Activated T-cell treated with anti-CD3 and anti-CD28 coated beads, Interleukin-2, amount 50 U/mL, for 4 hours (primary cell): ENCODE results near the gene PATJ. TPM values are rescaled to one million over a fixed set of nuclear protein-coding genes. Genes with fewer than 3 reads are reported as not detected.
A peak's percentile ranks its signal among the peaks of the same experiment; 100 is the strongest.

ENCODE experiments used
- ATAC-seq, 2 donors: fragments of 200-7000 bp; cut with Tn5 transposase; one replicate each; pipeline ENCODE4 v1.10.0; 2021
- DNase-seq: peaks from one replicate; pipeline ENCODE4 v3.0.0-alpha.2; 2020
- H3K27me3 Mint-ChIP-seq: one replicate; pipeline ENCODE4 v1.8.0; 2021; ENCODE audit warnings: low read depth, mixed read lengths
- H3K36me3 Mint-ChIP-seq: one replicate; pipeline ENCODE4 v1.8.0; 2022; ENCODE audit warnings: mixed read lengths; ENCODE audit not compliant: insufficient read depth
- H3K4me1 Mint-ChIP-seq: one replicate; pipeline ENCODE4 v1.8.0; 2021; ENCODE audit warnings: low read depth, mixed read lengths
- H3K4me3 Mint-ChIP-seq: one replicate; pipeline ENCODE4 v1.8.0; 2021; ENCODE audit warnings: mild to moderate bottlenecking, moderate library complexity, mixed read lengths
- H3K9me3 Mint-ChIP-seq: one replicate; pipeline ENCODE4 v1.8.0; 2021; ENCODE audit warnings: mixed read lengths
- total RNA-seq, 3 donors: library from RNA; stranded (reverse); gene quantifications; one replicate each; pipeline ENCODE4 v1.2.1, GENCODE V29; 2021

The PATJ gene
- total RNA-seq, 3 donors from 2014 or later = 3.4 to 4.1 (median 3.9) TPM

- Mint-ChIP-seq H3K4me3 (peak overlapping the region; percentile 92), H3K9me3 (no peaks in the 10 kb centered on the region), H3K36me3 (no peaks in the 10 kb centered on the region), H3K4me1 (peaks cover 21% of the 10 kb centered on the region), H3K27me3 (no peaks in the 10 kb centered on the region)
- DNase-seq (no peak), ATAC-seq (no peak)
Measured at GRCh38 chr1:61740751-61741700, 1.3 kb upstream of the PATJ start.

GRCh38 chr1:61742620-61743430 lies 545 bp downstream of the PATJ start:
- peaks cover 27% of the 10 kb centered on the region for H3K4me1 Mint-ChIP-seq
- no peaks in the 10 kb centered on the region for H3K36me3 Mint-ChIP-seq
- no peaks in the 10 kb centered on the region for H3K9me3 Mint-ChIP-seq
- DNase-seq = no peak
- H3K4me3 Mint-ChIP-seq = peak overlapping the region; percentile 61
- H3K27me3 Mint-ChIP-seq = no peaks in the 10 kb centered on the region
- peak; percentile 66 to 69 for ATAC-seq

GRCh38 chr1:61743431-61743705 lies 1.1 kb downstream of the PATJ start:
- H3K9me3 Mint-ChIP-seq = no peaks in the 10 kb centered on the region
- ATAC-seq (no peak), DNase-seq (no peak)
- no peaks in the 10 kb centered on the region for H3K27me3 Mint-ChIP-seq
- H3K36me3 Mint-ChIP-seq = no peaks in the 10 kb centered on the region
- peak overlapping the region; percentile 61 for H3K4me3 Mint-ChIP-seq
- H3K4me1 Mint-ChIP-seq = peaks cover 27% of the 10 kb centered on the region

- DNase-seq (no peak), ATAC-seq (no peak)
- Mint-ChIP-seq H3K9me3 (no peaks in the 10 kb centered on the region), H3K36me3 (no peaks in the 10 kb centered on the region), H3K4me1 (peaks cover 27% of the 10 kb centered on the region), H3K4me3 (peak overlapping the region; percentile 61), H3K27me3 (no peaks in the 10 kb centered on the region)
Measured at GRCh38 chr1:61743716-61744580, 1.7 kb downstream of the PATJ start.

GRCh38 chr1:61746813-61747212 lies 4.5 kb downstream of the PATJ start:
- Mint-ChIP-seq H3K4me3 (no peak overlapping the region), H3K36me3 (no peaks in the 10 kb centered on the region), H3K4me1 (peaks cover 21% of the 10 kb centered on the region), H3K27me3 (no peaks in the 10 kb centered on the region), H3K9me3 (no peaks in the 10 kb centered on the region)
- ATAC-seq (no peak), DNase-seq (no peak)

GRCh38 chr1:61748566-61748965 lies 6.3 kb downstream of the PATJ start:
- DNase-seq = no peak

GRCh38 chr1:61749574-61749973 lies 7.3 kb downstream of the PATJ start:
- no peaks in the 10 kb centered on the region for H3K27me3 Mint-ChIP-seq

More at GRCh38 chr1:61748566-61748965, 6.3 kb downstream of the PATJ start:
- Mint-ChIP-seq H3K4me1 (peaks cover 16% of the 10 kb centered on the region), H3K27me3 (no peaks in the 10 kb centered on the region), H3K9me3 (no peaks in the 10 kb centered on the region), H3K36me3 (no peaks in the 10 kb centered on the region), H3K4me3 (no peak overlapping the region)
- ATAC-seq = no peak

GRCh38 chr1:61752921-61753389 lies 10.7 kb downstream of the PATJ start:
- H3K27me3 Mint-ChIP-seq = no peaks in the 10 kb centered on the region
- H3K9me3 Mint-ChIP-seq = no peaks in the 10 kb centered on the region
- H3K4me1 Mint-ChIP-seq = peaks cover 5% of the 10 kb centered on the region
- no peak for ATAC-seq
- DNase-seq = no peak
- H3K36me3 Mint-ChIP-seq = peaks cover 1% of the 10 kb centered on the region
- H3K4me3 Mint-ChIP-seq = no peak overlapping the region

More at GRCh38 chr1:61749574-61749973, 7.3 kb downstream of the PATJ start:
- peaks cover 9% of the 10 kb centered on the region for H3K4me1 Mint-ChIP-seq
- H3K9me3 Mint-ChIP-seq = no peaks in the 10 kb centered on the region
- no peak overlapping the region for H3K4me3 Mint-ChIP-seq
- H3K36me3 Mint-ChIP-seq = no peaks in the 10 kb centered on the region
- DNase-seq (no peak), ATAC-seq (no peak)

- Mint-ChIP-seq H3K9me3 (no peaks in the 10 kb centered on the region), H3K36me3 (peaks cover 1% of the 10 kb centered on the region), H3K27me3 (no peaks in the 10 kb centered on the region), H3K4me1 (peaks cover 6% of the 10 kb centered on the region), H3K4me3 (no peak overlapping the region)
- DNase-seq (no peak), ATAC-seq (no peak)
Measured at GRCh38 chr1:61753998-61754508, 11.8 kb downstream of the PATJ start.

- Mint-ChIP-seq H3K27me3 (no peaks in the 10 kb centered on the region), H3K4me1 (peaks cover 6% of the 10 kb centered on the region), H3K9me3 (no peaks in the 10 kb centered on the region), H3K4me3 (no peak overlapping the region), H3K36me3 (peaks cover 1% of the 10 kb centered on the region)
- no peak for ATAC-seq
- no peak for DNase-seq
Measured at GRCh38 chr1:61754545-61754944, 12.3 kb downstream of the PATJ start.

GRCh38 chr1:61756773-61757172 lies 14.5 kb downstream of the PATJ start:
- DNase-seq (no peak), ATAC-seq (no peak)
- H3K4me3 Mint-ChIP-seq = no peak overlapping the region
- H3K36me3 Mint-ChIP-seq = peaks cover 1% of the 10 kb centered on the region
- peaks cover 6% of the 10 kb centered on the region for H3K4me1 Mint-ChIP-seq
- no peaks in the 10 kb centered on the region for H3K27me3 Mint-ChIP-seq
- H3K9me3 Mint-ChIP-seq = no peaks in the 10 kb centered on the region

GRCh38 chr1:61757950-61758349 lies 15.7 kb downstream of the PATJ start:
- ATAC-seq (no peak), DNase-seq (no peak)
- Mint-ChIP-seq H3K27me3 (no peaks in the 10 kb centered on the region), H3K4me3 (no peak overlapping the region), H3K9me3 (no peaks in the 10 kb centered on the region), H3K36me3 (peaks cover 3% of the 10 kb centered on the region), H3K4me1 (peaks cover 6% of the 10 kb centered on the region)

- H3K9me3 Mint-ChIP-seq = no peaks in the 10 kb centered on the region
- H3K4me3 Mint-ChIP-seq = no peak overlapping the region
- no peak for ATAC-seq
Measured at GRCh38 chr1:61770131-61770530, 27.9 kb downstream of the PATJ start.

GRCh38 chr1:61776091-61776490 lies 33.8 kb downstream of the PATJ start:
- DNase-seq = no peak
- no peak for ATAC-seq
- Mint-ChIP-seq H3K4me1 (peaks cover 6% of the 10 kb centered on the region), H3K36me3 (peaks cover 14% of the 10 kb centered on the region), H3K9me3 (no peaks in the 10 kb centered on the region), H3K27me3 (no peaks in the 10 kb centered on the region), H3K4me3 (no peak overlapping the region)

More at GRCh38 chr1:61770131-61770530, 27.9 kb downstream of the PATJ start:
- no peak for DNase-seq
- Mint-ChIP-seq H3K36me3 (peaks cover 16% of the 10 kb centered on the region), H3K4me1 (peaks cover 2% of the 10 kb centered on the region), H3K27me3 (no peaks in the 10 kb centered on the region)
